Breast epithelium (tissue), 3 donors: Measurements from ENCODE around the gene BRIP1.

Experiments
- POLR2AphosphoS5 ChIP-seq, 3 donors: sonication (generic); formaldehyde crosslinking; IDR thresholded peaks; one replicate each; pipeline ENCODE4 v1.6.1; 2017; ENCODE audit warnings: antibody characterized with exemption in 3 of 3
- TF ChIP-seq, protein P1 (sequence below), 3 donors: fragments of 450-650 bp; IDR thresholded peaks; one replicate each; pipeline ENCODE4 v1.5.1; 2016 to 2017; ENCODE audit warnings: antibody characterized with exemption in 3 of 3, mild to moderate bottlenecking in 3 of 3, moderate library complexity in 3 of 3

- TF ChIP-seq, protein P1, sequence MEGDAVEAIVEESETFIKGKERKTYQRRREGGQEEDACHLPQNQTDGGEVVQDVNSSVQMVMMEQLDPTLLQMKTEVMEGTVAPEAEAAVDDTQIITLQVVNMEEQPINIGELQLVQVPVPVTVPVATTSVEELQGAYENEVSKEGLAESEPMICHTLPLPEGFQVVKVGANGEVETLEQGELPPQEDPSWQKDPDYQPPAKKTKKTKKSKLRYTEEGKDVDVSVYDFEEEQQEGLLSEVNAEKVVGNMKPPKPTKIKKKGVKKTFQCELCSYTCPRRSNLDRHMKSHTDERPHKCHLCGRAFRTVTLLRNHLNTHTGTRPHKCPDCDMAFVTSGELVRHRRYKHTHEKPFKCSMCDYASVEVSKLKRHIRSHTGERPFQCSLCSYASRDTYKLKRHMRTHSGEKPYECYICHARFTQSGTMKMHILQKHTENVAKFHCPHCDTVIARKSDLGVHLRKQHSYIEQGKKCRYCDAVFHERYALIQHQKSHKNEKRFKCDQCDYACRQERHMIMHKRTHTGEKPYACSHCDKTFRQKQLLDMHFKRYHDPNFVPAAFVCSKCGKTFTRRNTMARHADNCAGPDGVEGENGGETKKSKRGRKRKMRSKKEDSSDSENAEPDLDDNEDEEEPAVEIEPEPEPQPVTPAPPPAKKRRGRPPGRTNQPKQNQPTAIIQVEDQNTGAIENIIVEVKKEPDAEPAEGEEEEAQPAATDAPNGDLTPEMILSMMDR (IDR thresholded peaks at IDR 0.05) = no peak
- TF ChIP-seq POLR2AphosphoS5 (IDR thresholded peaks at IDR 0.05) = no peak
Measured at GRCh38 chr17:61904094-61904710, 40.9 kb upstream of the BRIP1 start.
